Testis (tissue), 2 donors: ENCODE measurements around the gene NFATC1.

ENCODE experiments used
- POLR2A ChIP-seq: fragments of 450-650 bp; IDR thresholded peaks from one replicate; pipeline ENCODE4 v1.6.1; 2017; ENCODE audit warnings: antibody characterized with exemption, mild to moderate bottlenecking, moderate library complexity
- TF ChIP-seq, protein P1 (sequence below), 3 experiments: fragments of 450-650 bp in 2 of 3; fragments of 200-600 bp in 1 of 3; sonication (generic) in 1 of 3; IDR thresholded peaks; one replicate each; pipeline ENCODE4 v1.5.1; 2016 to 2019; ENCODE audit warnings: antibody characterized with exemption in 3 of 3, mild to moderate bottlenecking in 2 of 3, moderate library complexity in 1 of 3

DNA sequence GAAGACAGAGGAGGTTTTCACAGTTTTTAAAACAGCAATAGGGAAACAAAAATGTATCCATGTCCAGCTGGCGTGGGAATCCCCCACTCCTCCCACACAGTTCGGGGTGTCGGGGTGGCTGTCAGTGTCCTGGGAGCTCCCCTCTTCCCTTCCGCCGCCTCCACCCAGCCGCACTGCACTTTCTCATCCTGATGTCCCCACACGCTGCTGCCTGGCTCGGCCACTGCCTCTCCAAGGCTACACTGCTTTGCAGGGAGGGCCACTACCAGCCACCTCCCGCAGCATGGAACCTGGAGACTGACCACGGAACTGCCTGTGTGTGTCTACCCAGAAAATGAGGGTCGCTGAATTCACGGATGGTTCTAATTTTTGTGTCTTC lies 145.2 kb downstream of the NFATC1 start:
- TF ChIP-seq, protein P1, sequence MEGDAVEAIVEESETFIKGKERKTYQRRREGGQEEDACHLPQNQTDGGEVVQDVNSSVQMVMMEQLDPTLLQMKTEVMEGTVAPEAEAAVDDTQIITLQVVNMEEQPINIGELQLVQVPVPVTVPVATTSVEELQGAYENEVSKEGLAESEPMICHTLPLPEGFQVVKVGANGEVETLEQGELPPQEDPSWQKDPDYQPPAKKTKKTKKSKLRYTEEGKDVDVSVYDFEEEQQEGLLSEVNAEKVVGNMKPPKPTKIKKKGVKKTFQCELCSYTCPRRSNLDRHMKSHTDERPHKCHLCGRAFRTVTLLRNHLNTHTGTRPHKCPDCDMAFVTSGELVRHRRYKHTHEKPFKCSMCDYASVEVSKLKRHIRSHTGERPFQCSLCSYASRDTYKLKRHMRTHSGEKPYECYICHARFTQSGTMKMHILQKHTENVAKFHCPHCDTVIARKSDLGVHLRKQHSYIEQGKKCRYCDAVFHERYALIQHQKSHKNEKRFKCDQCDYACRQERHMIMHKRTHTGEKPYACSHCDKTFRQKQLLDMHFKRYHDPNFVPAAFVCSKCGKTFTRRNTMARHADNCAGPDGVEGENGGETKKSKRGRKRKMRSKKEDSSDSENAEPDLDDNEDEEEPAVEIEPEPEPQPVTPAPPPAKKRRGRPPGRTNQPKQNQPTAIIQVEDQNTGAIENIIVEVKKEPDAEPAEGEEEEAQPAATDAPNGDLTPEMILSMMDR (IDR thresholded peaks at IDR 0.05), result no peak
- TF ChIP-seq POLR2A, result no peak
